ENCODE results near the gene MSH3. TPM values are rescaled to one million over a fixed set of nuclear protein-coding genes. Genes with fewer than 3 reads are reported as not detected.
"Not testable (repeated sequence)": the region's sequence is repeated elsewhere in the genome, so short reads cannot be mapped to it uniquely, and the experiment has no call there.

Gene MSH3
- total and polyA plus RNA-seq, 8 donors: 2.1 to 11.5 (median 8.8) TPM

GRCh38 chr5:80782626-80783025, 128.2 kb downstream of the MSH3 start:
- no peak overlapping the region for H3K27ac ChIP-seq
- no peak overlapping the region for H3K4me3 ChIP-seq
- DNase-seq (no peak), FAIRE-seq (no peak), ATAC-seq (no peak)
- no peaks in the 10 kb centered on the region for H3K4me1 ChIP-seq
- H3K36me3 ChIP-seq: no peaks in the 10 kb centered on the region
- no peaks in the 10 kb centered on the region for H3K27me3 ChIP-seq
- no peaks in the 10 kb centered on the region for H3K9me3 ChIP-seq
- no peak for TF ChIP-seq CTCF (IDR thresholded peaks at IDR 0.05)
- intact Hi-C loops (cut with DNase I): no loop called here

DNA sequence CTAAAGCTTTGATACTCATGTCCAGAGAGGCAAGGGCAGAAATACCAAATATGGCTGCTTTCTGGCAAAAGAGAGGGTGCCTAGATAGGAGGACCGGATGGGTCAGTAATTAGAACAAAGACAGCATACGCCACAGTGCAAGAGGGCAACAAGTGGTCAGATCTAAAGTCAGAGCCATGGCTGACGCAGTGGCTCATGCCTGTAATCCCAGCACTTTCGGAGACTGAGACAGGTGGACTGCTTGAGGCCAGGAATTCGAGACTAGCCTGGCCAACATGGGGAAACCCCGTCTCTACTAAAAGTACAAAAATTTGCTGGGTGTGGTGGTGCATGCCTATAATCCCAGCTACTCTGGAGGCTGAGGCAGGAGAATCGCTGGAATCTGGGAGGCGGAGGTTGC, 129.3 kb downstream of the MSH3 start:
- H3K27ac ChIP-seq; H3K4me3 ChIP-seq; FAIRE-seq; H3K4me1 ChIP-seq; DNase-seq; ATAC-seq; H3K9me3 ChIP-seq; intact Hi-C loops (cut with DNase I); H3K36me3 ChIP-seq; H3K27me3 ChIP-seq: not testable (repeated sequence)
- WGBS, 2 donors: 97% methylated on average over 8 of the region's 8 CpGs

DNA sequence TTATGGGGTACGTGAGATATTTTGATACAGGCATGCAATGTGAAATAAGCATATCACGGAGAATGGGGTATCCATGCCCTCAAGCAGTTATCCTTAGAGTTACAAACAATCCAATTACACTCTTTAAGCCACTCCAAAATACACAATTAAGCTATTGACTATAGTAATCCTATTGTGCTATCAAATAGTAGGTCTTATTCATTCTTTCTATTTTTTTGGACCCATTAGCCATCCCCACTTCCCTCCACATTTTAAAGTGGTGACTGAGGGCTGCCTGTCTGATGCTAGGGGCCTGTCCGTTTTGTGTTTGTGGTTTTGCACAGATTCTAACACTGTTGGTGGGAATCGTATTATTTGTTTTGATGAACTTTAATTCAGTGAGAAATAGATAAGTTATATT, 130.0 kb downstream of the MSH3 start:
- 95 to 97% methylated on average over 4 of the region's 4 CpGs for WGBS, 2 donors
- ATAC-seq (no peak), FAIRE-seq (no peak), DNase-seq (no peak)
- TF ChIP-seq CTCF (IDR thresholded peaks at IDR 0.05): no peak
- Histone ChIP-seq H3K27ac (no peak overlapping the region), H3K9me3 (no peaks in the 10 kb centered on the region), H3K4me1 (no peaks in the 10 kb centered on the region), H3K4me3 (no peak overlapping the region), H3K27me3 (no peaks in the 10 kb centered on the region), H3K36me3 (no peaks in the 10 kb centered on the region)
- intact Hi-C loops (cut with DNase I): no loop called here

DNA sequence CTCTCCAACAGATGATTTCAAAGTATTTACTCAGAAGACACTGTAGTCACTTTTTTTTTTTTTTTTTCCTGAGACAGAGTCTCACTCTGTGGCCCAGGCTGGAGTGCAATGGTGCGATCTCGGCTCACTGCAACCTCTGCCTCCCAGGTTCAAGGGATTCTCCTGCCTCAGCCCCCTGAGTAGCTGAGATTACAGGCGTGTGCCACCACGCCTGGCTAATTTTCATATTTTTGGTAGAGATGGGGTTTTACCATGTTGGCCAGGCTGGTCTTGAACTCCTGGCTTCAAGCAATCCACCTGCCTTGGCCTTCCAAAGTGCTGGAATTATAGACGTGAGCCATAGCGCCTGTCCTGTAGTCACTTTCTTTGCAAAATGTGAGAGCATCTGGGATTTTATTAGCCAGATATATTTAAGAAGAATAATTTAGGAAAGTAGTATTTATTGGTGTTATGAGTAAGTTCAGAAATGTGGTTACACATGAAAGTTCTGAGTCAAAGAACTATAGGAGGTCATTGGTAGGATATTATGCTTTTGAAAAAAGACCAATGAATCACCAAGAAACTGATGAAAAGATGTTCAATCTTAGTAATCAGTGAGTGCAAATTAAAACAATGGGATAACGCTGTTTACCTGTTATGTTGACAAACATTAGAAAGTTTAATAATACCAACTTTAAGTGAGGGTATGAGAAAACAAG, 135.0 kb downstream of the MSH3 start:
- H3K9me3 ChIP-seq; H3K27me3 ChIP-seq; FAIRE-seq; H3K27ac ChIP-seq; H3K4me3 ChIP-seq; H3K36me3 ChIP-seq; intact Hi-C loops (cut with DNase I); H3K4me1 ChIP-seq; ATAC-seq; DNase-seq: not testable (repeated sequence)
- 92 to 97% methylated on average over 7 of the region's 7 CpGs for WGBS, 2 donors

DNA sequence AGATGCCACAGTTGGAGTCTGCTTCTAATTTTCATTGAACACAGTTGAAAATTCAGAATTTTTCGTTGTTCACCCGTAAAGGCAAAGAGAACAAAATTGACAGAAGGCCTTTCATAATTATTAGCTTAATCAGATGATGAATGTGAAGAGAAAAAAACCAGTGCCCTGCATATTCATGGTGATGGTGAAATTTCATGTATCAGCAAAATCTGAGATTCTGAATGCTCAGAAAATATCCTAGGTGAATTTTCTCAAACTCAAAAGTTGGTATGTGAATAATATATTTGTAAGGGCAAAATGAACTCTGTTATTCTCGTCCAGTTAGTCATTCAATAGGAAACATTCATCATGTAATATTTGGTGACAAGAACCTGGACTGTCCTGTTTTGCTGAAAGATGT, 136.2 kb downstream of the MSH3 start:
- Histone ChIP-seq H3K4me3 (no peak overlapping the region), H3K9me3 (no peaks in the 10 kb centered on the region), H3K27ac (no peak overlapping the region), H3K36me3 (peaks cover 0 to 9% (median 0%) of the 10 kb centered on the region in 3 donors), H3K27me3 (no peaks in the 10 kb centered on the region), H3K4me1 (no peaks in the 10 kb centered on the region)
- no peak for TF ChIP-seq CTCF (IDR thresholded peaks at IDR 0.05)
- intact Hi-C loops (cut with DNase I): no loop called here
- DNase-seq (no peak), ATAC-seq (no peak), FAIRE-seq (no peak)
- 87% methylated on average over 3 of the region's 3 CpGs for WGBS, 2 donors

DNA sequence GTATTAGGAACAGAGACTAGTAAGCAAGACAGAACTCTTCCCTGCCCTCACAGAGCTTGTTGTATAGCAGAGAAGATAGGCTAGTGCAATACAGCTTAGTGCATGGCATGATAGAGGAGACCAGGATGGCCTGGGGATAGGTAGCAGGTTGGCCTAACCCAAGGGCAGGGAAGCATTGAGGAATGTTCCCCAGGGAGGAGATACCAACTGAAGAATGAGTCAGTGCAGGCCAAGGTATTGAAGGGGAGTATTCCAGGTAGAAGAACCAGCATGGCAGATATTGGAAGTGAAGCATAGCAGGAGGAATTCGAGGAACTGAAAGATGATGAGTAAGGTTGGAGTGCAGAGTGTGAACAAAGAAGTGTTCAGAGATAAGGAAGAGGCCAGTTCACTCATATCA, 138.9 kb downstream of the MSH3 start:
- H3K9me3 ChIP-seq: no peaks in the 10 kb centered on the region
- no peaks in the 10 kb centered on the region for H3K27me3 ChIP-seq
- 88 to 89% methylated on average over 1 of the region's 1 CpG for WGBS, 2 donors
- TF ChIP-seq CTCF (IDR thresholded peaks at IDR 0.05): no peak
- H3K4me1 ChIP-seq: peaks cover 0 to 4% (median 3%) of the 10 kb centered on the region in 3 donors
- intact Hi-C loops (cut with DNase I): no loop called here
- no peak for FAIRE-seq
- peaks cover 0 to 9% (median 0%) of the 10 kb centered on the region in 3 donors for H3K36me3 ChIP-seq
- ATAC-seq: no peak
- H3K27ac ChIP-seq: no peak overlapping the region
- H3K4me3 ChIP-seq: no peak overlapping the region
- no peak for DNase-seq
